Right lobe of liver (tissue), 4 donors: ENCODE measurements around the gene HNRNPA2B1.
"Not testable (repeated sequence)": the region's sequence is repeated elsewhere in the genome, so short reads cannot be mapped to it uniquely, and the experiment has no call there.

Experiments
- CTCF ChIP-seq, 4 donors: fragments of 200-600 bp in 3 of 4; fragments of 450-650 bp in 1 of 4; IDR thresholded peaks; one replicate each; pipeline versions ENCODE4 v1.5.1 to v1.8.0; 2016 to 2022; ENCODE audit warnings: antibody characterized with exemption in 4 of 4, mild to moderate bottlenecking in 2 of 4
- POLR2A ChIP-seq: fragments of 450-650 bp; IDR thresholded peaks from one replicate; pipeline ENCODE4 v1.6.1; 2017; ENCODE audit warnings: antibody characterized with exemption, mild to moderate bottlenecking
- donor health status: DM: no; HTN: no; CAD: no.
- donor health status: DM: no; HTN: no; CAD: no.
- donor health status: DM: no; HTN: yes; CAD: no.

GRCh38 chr7:26176696-26177095 is 23.9 kb downstream of the HNRNPA2B1 start:
- TF ChIP-seq CTCF (IDR thresholded peaks at IDR 0.05); POLR2A: not testable (repeated sequence)
